Epithelial cell of proximal tubule (primary cell): ENCODE data around the gene SSR3. TPM values are rescaled to one million over a fixed set of nuclear protein-coding genes. Genes with fewer than 3 reads are reported as not detected.

Experiments
- DNase-seq: peaks from one replicate; pipeline ENCODE4 v3.0.0-alpha.2; 2011; ENCODE audit warnings: low read depth
- H3K4me3 ChIP-seq: 2 replicates; pipeline ENCODE4 v1.5.1; 2011; ENCODE audit warnings: low read depth, mild to moderate bottlenecking, low read length
- total RNA-seq: library from RNA; depleted of rRNA; stranded (reverse); fragments of >200 nt; gene quantifications from 2 replicates; pipeline ENCODE4 v1.2.3, GENCODE V29; 2015
- TF ChIP-seq, protein P1 (sequence below): conservative IDR thresholded peaks from 2 replicates; pipeline ENCODE4 v1.5.1; 2012; ENCODE audit warnings: low read depth, mild to moderate bottlenecking, low read length

Gene SSR3
- total RNA-seq, 1 donor from 2014 or later = 171 TPM

DNA sequence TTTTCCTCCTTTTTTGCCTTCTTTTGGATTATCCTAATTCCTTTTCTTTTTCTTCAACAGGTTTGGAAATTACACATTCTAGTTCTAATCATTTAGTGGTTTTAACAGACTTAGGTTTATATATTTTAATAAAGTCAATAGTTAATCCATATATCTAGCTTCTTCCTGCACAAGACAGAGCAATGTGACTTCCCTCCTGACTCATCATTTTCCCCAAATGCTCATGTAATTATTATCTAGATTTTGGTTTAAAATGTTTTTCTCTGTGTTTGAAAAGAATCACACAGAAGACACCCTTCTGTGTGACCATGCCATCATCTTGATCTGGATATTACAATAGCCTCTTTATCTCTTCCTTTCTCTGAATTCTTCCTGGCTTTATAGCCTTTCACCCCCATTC, 28.6 kb upstream of the SSR3 start:
- no peak for DNase-seq
- H3K4me3 ChIP-seq = no peak overlapping the region
- TF ChIP-seq, protein P1, sequence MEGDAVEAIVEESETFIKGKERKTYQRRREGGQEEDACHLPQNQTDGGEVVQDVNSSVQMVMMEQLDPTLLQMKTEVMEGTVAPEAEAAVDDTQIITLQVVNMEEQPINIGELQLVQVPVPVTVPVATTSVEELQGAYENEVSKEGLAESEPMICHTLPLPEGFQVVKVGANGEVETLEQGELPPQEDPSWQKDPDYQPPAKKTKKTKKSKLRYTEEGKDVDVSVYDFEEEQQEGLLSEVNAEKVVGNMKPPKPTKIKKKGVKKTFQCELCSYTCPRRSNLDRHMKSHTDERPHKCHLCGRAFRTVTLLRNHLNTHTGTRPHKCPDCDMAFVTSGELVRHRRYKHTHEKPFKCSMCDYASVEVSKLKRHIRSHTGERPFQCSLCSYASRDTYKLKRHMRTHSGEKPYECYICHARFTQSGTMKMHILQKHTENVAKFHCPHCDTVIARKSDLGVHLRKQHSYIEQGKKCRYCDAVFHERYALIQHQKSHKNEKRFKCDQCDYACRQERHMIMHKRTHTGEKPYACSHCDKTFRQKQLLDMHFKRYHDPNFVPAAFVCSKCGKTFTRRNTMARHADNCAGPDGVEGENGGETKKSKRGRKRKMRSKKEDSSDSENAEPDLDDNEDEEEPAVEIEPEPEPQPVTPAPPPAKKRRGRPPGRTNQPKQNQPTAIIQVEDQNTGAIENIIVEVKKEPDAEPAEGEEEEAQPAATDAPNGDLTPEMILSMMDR = no peak

DNA sequence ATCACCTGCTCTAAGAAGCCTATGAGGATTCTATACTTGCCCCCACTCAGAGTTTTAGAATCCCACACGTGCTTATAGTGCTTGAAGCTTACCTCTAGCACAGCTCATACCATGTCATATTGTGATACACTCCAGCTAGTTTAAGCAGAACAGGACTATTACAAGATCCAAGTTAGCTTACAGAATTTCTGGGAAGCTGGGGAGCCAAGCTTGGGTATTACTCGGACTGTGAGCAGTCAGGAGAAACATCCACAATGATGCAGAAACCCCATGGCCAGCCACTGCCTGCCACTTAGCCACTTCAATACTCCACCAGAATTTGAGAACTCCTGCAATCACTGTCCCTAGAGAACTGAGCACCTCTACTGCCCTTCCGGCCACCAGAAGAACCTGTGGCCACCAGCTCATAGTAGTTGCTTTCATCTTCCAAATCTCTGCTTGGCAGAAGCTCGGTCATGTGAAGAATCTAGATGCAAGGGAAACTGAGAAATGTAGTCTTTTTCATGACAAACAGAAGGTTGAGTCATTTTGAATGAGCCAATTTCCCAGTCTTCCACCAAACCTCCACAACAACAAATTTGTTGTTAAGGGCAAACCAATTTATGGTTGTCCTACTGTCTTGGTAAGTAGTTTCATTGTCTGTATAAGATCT, 27.7 kb upstream of the SSR3 start:
- DNase-seq = peak; percentile 64
- TF ChIP-seq, protein P1 = no peak
- H3K4me3 ChIP-seq = no peak overlapping the region

DNA sequence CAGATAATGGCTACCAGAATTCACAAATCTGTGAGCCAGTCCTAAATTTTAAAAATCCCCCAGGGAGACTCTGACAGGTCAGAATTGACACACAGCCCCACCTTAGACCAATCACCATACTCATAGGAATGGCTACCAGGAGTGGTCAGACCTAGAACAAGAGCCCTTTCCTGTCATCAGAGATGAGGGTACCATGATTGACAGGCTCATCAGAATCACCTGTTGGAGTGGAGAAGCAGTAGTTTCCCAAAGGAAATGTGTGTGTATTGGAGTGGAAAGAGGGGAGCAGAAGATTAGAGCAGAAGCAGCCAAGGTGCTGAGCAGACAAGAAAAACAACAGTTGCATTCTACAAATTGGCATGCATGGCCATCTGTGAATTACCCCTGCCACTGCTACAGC, 27.0 kb upstream of the SSR3 start:
- DNase-seq = no peak
- TF ChIP-seq, protein P1 = no peak
- no peak overlapping the region for H3K4me3 ChIP-seq

DNA sequence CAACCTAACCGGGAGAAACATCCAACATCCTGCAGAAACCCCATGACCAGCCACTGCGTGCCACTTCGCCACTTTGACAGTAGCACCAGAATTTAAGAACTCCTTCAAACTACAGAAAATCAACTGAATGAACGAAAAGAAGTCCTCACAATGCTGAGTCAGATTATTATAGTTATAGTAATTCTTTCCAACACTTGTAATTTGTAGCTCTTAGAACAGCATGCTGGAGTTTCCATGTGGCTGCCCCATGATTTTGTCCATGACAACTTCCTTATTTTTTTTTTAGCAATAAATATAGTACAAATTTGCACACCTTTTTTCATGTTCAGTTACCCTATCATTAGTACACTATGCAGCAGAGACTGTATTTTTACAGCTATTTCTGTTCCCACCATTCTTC, 26.1 kb upstream of the SSR3 start:
- TF ChIP-seq, protein P1 = no peak
- no peak overlapping the region for H3K4me3 ChIP-seq
- no peak for DNase-seq

- TF ChIP-seq, protein P1 = no peak
- no peak overlapping the region for H3K4me3 ChIP-seq
- no peak for DNase-seq
These were observed 24.5 kb upstream of the SSR3 start for GRCh38 chr3:156579427-156579851.

DNA sequence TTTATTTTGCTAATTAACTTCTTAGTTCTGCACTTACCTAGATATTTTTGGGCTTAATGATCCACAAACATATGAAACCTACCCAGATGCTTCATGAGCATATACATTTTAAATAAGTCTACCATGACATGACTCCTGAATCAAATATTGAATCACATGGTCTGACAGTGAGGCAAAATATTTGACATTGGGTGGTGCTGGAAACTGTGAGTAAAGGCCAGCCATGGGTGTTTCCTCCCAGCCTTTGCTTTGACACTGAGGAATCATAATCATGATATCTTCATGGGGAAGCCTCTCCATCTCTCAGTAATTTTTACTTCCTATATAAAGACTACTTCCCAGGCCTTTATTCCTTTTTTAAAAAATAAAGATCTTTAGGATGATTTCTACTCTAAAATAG, 22.8 kb upstream of the SSR3 start:
- no peak for DNase-seq
- TF ChIP-seq, protein P1 = no peak
- no peak overlapping the region for H3K4me3 ChIP-seq
